GM15510 (cell line): ENCODE measurements around the gene MLNR.

ENCODE experiments used
- POLR2A ChIP-seq: IDR thresholded peaks from 3 replicates; pipeline ENCODE4 v1.6.1; 2011; ENCODE audit warnings: borderline replicate concordance; ENCODE audit not compliant: insufficient read length; ENCODE audit errors: extremely low read depth

The MLNR gene

DNA sequence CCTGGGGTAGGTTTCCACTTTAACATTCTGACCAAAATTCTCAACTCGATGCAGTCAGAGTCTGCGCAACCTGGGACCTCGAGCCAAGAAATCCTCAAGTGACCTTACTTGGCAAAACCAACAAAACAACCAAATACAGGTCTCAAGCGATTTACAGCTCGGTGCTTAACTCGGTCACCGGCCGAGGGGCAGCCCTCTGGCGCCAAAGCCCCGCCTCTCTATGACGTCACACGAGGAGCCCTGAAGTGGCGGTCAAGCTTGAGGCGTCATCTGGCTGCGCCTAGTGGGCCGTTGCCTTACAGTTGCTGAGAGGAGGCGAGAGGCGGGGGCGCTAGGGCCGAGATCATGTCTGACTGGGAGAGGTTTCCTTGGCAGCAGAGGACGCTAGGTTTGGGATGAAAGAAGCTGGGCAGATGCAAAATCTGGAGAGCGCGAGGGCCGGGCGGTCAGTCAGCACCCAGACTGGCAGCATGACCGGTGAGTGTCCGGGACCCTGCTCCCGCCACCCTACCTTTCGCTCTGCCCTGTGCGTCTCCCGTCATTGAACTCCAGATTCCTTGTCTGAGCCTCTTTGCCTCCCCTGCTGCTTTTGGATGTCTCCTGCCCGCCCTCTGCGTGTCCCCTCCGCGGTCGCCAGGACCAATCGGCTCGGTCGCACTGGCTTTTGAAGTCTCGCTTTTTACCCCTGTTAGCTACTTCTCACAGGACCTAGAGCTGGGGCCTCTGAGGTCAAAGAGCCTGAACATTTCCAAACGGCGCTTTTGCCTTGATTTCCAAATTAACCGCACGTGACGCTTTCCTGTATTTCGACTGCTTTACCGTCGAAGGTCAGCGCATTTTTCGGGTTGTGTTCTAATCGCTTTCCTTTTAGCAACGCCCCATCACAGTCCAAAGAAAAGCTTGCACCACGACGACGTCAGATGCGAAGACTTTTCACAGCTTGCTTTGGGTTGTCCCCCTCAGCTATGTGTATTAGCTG, 27.8 kb downstream of the MLNR start, which contains the start of gene CDADC1:
CDADC1 (plus strand) TSS at position 283 of the 979 bp plus-strand sequence; CDS start at position 396, 113 bp downstream.
- TF ChIP-seq POLR2A: peak; percentile 81

DNA sequence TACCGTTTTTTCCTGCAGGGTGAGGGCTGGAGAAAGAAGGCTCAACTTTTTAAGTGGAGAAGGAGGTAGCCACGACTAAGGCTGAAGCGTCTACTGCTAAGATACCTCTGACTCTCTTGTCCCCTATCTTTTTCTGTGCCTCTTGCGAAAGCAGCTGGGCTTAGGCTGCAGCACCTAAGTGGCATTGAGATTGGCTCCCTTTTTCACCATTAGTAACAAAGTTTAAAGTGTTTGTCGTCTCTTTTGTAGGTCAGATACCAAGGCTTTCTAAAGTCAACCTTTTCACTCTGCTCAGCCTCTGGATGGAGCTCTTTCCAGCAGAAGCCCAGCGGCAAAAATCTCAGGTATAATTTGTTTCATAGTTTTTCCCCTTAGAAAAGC, 28.5 kb downstream of the MLNR start:
- TF ChIP-seq POLR2A: no peak

DNA sequence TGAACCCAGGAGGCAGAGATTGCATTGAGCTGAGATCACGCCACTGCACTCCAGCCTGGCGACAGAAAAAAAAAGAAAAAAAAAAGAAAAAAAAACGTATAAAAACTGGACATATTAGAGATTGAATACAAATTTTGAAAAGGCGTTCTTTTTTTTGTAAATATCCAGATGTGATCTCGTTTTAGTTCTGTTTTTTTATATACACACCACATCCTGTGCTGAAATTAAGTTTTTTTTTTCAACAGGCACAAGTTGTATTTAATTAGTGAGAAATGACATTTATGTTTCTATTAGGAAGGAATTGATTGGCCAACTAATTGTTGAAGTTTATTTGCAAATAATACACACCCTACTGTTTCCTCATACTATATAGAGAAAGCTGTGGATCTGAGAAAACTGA, 31.2 kb downstream of the MLNR start:
- no peak for TF ChIP-seq POLR2A

DNA sequence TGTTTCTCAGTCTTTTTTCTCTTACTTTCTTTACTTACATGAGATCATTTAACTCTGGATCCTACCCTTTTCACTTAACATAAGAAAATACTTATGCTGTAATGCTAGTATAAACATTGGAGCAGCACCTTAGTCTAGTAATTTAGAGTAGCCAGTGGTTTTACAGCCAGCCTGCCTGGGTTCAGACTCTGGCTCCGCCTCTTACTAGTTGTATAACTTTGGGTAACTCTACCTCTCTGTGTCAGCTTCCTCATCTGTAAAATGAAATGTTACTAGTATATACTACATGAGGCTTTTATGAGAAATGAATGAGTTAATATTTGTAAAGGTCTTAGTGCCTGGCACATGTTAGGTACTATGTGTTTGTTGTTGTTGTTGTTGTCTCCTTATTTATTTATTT, 33.2 kb downstream of the MLNR start:
- no peak for TF ChIP-seq POLR2A

DNA sequence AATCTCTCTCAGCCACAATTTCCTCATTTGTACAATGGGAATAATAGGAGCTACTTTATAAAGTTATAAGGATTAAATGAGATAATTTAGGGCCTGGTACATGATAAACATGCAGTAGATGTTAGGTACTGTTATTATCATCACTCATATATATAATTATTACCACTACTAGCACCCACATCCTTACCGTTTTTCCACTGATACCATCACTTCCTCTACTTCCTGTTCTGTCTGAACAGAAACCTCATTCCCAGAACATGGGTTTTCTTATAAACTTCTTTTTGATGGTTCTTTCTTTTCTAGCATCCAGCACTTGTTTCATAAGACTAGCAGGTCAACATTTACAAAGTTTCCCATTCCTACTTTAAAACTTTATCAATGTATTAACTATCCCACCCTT, 33.9 kb downstream of the MLNR start:
- no peak for TF ChIP-seq POLR2A

DNA sequence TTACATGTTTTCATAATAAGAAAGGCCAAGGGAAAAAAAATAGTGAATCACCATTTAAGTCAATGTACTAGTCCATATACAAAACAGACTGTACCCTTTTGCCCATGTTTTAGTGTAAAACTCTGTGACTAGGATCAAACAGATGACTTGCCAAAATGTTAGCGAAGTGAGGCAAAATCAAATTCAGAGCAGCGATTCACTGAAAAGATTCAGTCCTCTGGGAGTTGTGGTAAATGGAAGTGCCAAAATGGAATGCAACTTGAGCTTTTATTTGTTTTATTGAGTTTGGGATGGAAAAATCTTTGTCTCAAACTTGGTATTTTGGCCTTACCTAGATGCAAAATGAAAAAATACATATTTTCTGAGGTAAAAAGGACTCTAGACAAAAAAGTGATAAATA, 36.7 kb downstream of the MLNR start:
- no peak for TF ChIP-seq POLR2A

DNA sequence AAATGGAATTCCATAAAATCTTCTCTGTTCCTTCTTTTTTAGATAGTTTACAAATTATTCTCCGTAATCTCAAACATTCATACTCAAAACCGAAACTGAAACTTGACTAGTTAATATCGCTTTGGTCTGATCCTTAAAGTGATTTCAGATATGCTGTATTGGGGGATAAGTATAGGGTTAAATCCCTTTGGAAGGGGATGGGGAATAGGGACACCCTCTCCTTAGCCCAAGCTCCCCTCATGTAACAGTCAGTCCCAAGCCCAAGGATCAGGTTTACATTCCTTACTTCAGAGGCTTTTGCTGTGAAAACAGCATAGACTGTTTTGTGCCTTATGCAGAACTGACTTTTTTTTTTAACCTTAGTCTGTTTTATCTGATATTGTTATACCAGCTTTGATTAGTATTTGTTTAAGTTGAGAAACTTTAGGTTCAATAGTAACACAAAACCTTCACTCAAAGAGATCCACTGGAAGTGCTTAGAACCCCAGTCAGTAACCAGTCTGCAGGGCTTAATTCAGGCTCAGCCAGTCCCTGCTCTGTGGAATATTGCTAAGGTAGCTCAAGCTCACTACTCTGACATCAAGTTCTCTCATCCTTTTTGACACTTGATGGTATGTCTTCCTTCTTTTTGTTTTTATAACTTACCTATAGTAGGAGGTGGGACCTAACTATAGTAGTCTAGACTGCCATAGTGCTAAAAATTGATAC, 38.1 kb downstream of the MLNR start:
- no peak for TF ChIP-seq POLR2A

DNA sequence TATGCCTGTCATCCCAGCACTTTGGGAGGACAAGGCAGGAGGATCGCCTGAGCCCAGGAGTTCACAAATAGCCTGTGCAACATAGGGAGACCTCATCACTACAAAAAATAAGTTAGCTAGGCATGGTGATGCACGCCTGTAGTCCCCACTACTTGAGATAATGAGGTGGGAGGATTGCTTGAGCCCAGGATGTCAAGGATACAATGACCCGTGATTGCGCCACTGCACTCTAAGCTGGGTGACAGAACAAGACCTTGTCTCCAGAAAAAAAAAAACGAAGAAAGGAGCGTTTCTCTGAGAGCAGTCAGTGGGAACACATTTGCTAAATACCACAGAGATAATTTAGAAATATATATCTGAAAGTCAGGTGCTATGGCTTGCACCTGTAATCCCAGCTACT, 39.4 kb downstream of the MLNR start:
- TF ChIP-seq POLR2A: no peak

DNA sequence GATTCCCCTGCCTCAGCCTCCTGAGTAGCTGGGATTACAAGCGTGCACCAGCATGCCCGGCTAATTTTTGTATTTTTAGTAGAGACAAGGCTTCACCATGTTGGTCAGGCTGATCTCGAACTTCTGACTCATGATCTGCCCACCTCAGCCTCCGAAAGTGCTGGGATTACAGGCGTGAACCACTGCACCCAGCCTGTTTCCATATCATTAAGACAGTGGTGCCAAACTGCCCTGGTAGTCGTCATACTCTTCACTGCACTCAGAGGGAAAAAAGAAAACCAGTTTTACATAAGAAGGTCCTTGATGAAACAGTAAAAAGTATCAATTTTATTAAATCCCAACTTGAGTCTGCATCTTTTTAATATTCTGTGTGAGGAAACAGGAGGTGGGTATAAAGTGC, 42.5 kb downstream of the MLNR start:
- TF ChIP-seq POLR2A: no peak

DNA sequence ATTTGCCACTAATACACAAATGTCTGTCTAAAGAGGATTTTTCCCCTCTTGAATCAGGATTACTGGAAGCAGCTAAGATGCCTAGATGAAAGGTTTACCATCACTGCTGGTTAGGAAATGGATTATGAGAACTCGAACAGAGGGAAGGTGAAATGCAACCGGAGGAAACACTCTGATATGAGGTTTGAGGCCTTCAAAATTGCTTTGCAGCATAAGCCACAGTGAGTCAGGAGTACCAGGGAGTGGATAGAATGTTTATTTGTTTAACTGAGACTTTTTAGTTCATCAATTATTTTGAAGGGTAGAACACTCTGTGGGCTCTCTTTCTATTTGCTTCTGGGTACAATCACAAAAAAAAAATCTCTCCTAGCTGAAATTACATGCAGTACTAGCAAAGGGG, 45.7 kb downstream of the MLNR start:
- TF ChIP-seq POLR2A: no peak

DNA sequence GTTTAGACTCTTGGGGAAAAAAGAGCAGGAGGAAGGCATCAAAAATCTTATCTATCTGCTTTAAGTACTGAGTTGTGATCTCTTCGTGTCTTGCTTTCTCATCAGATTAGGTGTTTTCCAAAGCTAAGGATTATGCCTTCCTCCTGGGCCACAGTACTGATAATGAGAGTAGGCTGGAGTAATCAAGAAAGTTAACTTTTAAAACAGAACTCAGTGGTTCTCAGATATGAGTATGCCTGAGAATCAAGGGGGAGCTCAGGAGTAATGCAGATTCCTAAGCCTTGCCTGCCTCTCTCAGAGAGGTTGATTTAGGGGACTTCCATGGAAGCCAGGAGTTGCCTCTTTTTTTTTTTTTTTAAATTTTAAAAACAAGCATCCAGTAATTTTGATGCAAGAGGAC, 51.1 kb downstream of the MLNR start:
- no peak for TF ChIP-seq POLR2A
